Caco-2 (cell line): ENCODE measurements around the gene CAMK1D. TPM values are rescaled to one million over a fixed set of nuclear protein-coding genes. Genes with fewer than 3 reads are reported as not detected.

Experiments
- BruUV-seq: library from RNA; stranded (reverse); fragments of 400-500 nt; replicated peaks from 2 replicates; lab custom pipeline; 2021; lab: Mats Ljungman, UMichigan
- CTCF ChIA-PET: fragments of 300-600 bp; sonication (Branson Sonifier 250); formaldehyde crosslinking; loops from one replicate; lab custom pipeline; 2022; ENCODE audit warnings: antibody characterized with exemption; lab: Charles Lee
- POLR2A ChIA-PET: fragments of 300-600 bp; sonication (Branson Sonifier 250); formaldehyde crosslinking; loops from one replicate; lab custom pipeline; 2022; ENCODE audit warnings: antibody characterized with exemption; lab: Charles Lee
- DNase-seq, 2 experiments: peaks; one replicate each; pipeline versions ENCODE4 v3.0.0 to v3.0.0-alpha.2; 2020 to 2022
- H3K27me3 ChIP-seq: replicated peaks from 2 replicates; pipeline ENCODE4 v1.6.0; 2011; ENCODE audit warnings: low read length; ENCODE audit not compliant: control insufficient read depth, insufficient read depth
- H3K36me3 ChIP-seq: 2 replicates; pipeline ENCODE4 v1.5.1; 2011; ENCODE audit warnings: low read length; ENCODE audit not compliant: control insufficient read depth, insufficient read depth
- H3K4me1 ChIP-seq: fragments of 250-450 bp; sonication (Bioruptor Pico); 2 replicates; pipeline ENCODE4 v1.5.1; 2020; ENCODE audit warnings: mild to moderate bottlenecking
- H3K4me3 ChIP-seq: 2 replicates; pipeline ENCODE4 v1.5.1; 2011; ENCODE audit warnings: low read depth, mild to moderate bottlenecking, control low read depth, low read length
- H3K9me3 ChIP-seq: fragments of 250-450 bp; sonication (Bioruptor Pico); 2 replicates; pipeline ENCODE4 v1.5.1; 2020; ENCODE audit warnings: mild to moderate bottlenecking, moderate library complexity
- H3K27ac Mint-ChIP-seq: one replicate; pipeline ENCODE4 v1.8.0; 2022; ENCODE audit warnings: mixed read lengths; ENCODE audit not compliant: unreplicated experiment
- H3K27me3 Mint-ChIP-seq: one replicate; pipeline ENCODE4 v1.8.0; 2022; ENCODE audit warnings: mixed read lengths; ENCODE audit not compliant: insufficient read depth, unreplicated experiment
- H3K36me3 Mint-ChIP-seq: one replicate; pipeline ENCODE4 v1.8.0; 2022; ENCODE audit warnings: mild to moderate bottlenecking, mixed read lengths; ENCODE audit not compliant: insufficient read depth, unreplicated experiment
- H3K4me1 Mint-ChIP-seq: one replicate; pipeline ENCODE4 v1.8.0; 2022; ENCODE audit warnings: low read depth, mixed read lengths; ENCODE audit not compliant: unreplicated experiment
- H3K4me3 Mint-ChIP-seq: one replicate; pipeline ENCODE4 v1.8.0; 2022; ENCODE audit warnings: mild to moderate bottlenecking, moderate library complexity, mixed read lengths; ENCODE audit not compliant: unreplicated experiment
- H3K9me3 Mint-ChIP-seq: one replicate; pipeline ENCODE4 v1.8.0; 2022; ENCODE audit warnings: mixed read lengths; ENCODE audit not compliant: unreplicated experiment
- CTCF ChIP-seq, 2 experiments: fragments of 200-600 bp in 1 of 2; IDR thresholded peaks; 1 replicate in 1 of 2; 2 replicates in 1 of 2; pipeline versions ENCODE4 v1.5.1 to v1.8.0; 2011 to 2022; ENCODE audit warnings: antibody characterized with exemption in 1 of 2, control low read depth in 1 of 2, inconsistent platforms in 1 of 2, low read depth in 1 of 2, low read length in 1 of 2, mild to moderate bottlenecking in 1 of 2, moderate library complexity in 1 of 2; ENCODE audit not compliant: insufficient read depth in 1 of 2, severe bottlenecking in 1 of 2, unreplicated experiment in 1 of 2
- intact Hi-C: fragments of 100-400 bp; cut with micrococcal nuclease; formaldehyde crosslinking; loops from one replicate; pipeline ENCODE4 v1.10.0; 2022; ENCODE audit not compliant: unreplicated experiment
- total RNA-seq: library from RNA; stranded (reverse); gene quantifications from 2 replicates; pipeline ENCODE4 v1.2.3, GENCODE V29; 2022

CAMK1D gene
- total RNA-seq, 1 experiment from 2014 or later, result 10.9 TPM

- Histone ChIP-seq H3K27me3 (no peaks in the 10 kb centered on the region; the same call in 1 of the 2 replicates), H3K4me1 (0 out of 2 replicates have a peak, but pooled peaks cover 6% of the 10 kb centered on the region), H3K9me3 (no peaks in the 10 kb centered on the region), H3K4me3 (no peak overlapping the region), H3K36me3 (no peaks in the 10 kb centered on the region)
- ChIA-PET CTCF (no interaction called here), POLR2A (interaction anchor here (0.5 kb wide), 1 partner anchor 43 kb away, joined by 3 read pairs; no protein-coding TSS in a partner anchor)
- peaks cover 13% of the 10 kb centered on the region for H3K27me3 Mint-ChIP-seq
- peaks cover 12% of the 10 kb centered on the region for H3K9me3 Mint-ChIP-seq
- H3K4me1 Mint-ChIP-seq, result no peaks in the 10 kb centered on the region
- no peak overlapping the region for H3K27ac Mint-ChIP-seq
- TF ChIP-seq CTCF (IDR thresholded peaks at IDR 0.05; ENCODE audit: insufficient read depth in 1 of 2, low read depth in 1 of 2, low read length in 1 of 2, severe bottlenecking in 1 of 2, unreplicated experiment in 1 of 2), result no peak
- H3K4me3 Mint-ChIP-seq, result no peak overlapping the region
- H3K36me3 Mint-ChIP-seq, result no peaks in the 10 kb centered on the region
- no peak for DNase-seq
- no TSS peak for BruUV-seq
- intact Hi-C loops, result no loop called here
These were observed 32.3 kb downstream of the CAMK1D start for GRCh38 chr10:12381536-12382156.

- H3K27me3 ChIP-seq, result no peaks in the 10 kb centered on the region; the same call in 1 of the 2 replicates
- no peak for DNase-seq
These were observed 32.8 kb downstream of the CAMK1D start for GRCh38 chr10:12382157-12382548.

More at GRCh38 chr10:12382157-12382548, 32.8 kb downstream of the CAMK1D start:
- Mint-ChIP-seq H3K4me3 (no peak overlapping the region), H3K4me1 (no peaks in the 10 kb centered on the region), H3K36me3 (no peaks in the 10 kb centered on the region), H3K27ac (no peak overlapping the region), H3K27me3 (peaks cover 13% of the 10 kb centered on the region), H3K9me3 (peaks cover 12% of the 10 kb centered on the region)
- TF ChIP-seq CTCF (IDR thresholded peaks at IDR 0.05; ENCODE audit: insufficient read depth in 1 of 2, low read depth in 1 of 2, low read length in 1 of 2, severe bottlenecking in 1 of 2, unreplicated experiment in 1 of 2), result no peak
- Histone ChIP-seq H3K9me3 (no peaks in the 10 kb centered on the region), H3K4me1 (0 out of 2 replicates have a peak, but pooled peaks cover 6% of the 10 kb centered on the region), H3K4me3 (no peak overlapping the region), H3K36me3 (no peaks in the 10 kb centered on the region)
- intact Hi-C loops, result no loop called here
- ChIA-PET CTCF (no interaction called here), POLR2A (interaction anchor here (0.5 kb wide), 1 partner anchor 44 kb away, joined by 3 read pairs; no protein-coding TSS in a partner anchor)
- no TSS peak for BruUV-seq
